OCI-LY3 (cell line): ENCODE results near the gene PAX9.

Source experiments
- CTCF ChIP-seq: fragments of 200-600, 300-600 bp; sonication (generic); IDR thresholded peaks from 2 replicates; pipeline ENCODE4 v1.5.1; 2014; ENCODE audit warnings: antibody characterized with exemption, low read length, low read depth
- EZH2phosphoT487 ChIP-seq: fragments of 200-600 bp; shearing (Covaris generic); IDR thresholded peaks from 2 replicates; pipeline ENCODE4 v1.6.1; 2018; ENCODE audit warnings: antibody characterized with exemption, mixed run types, low read depth

- TF ChIP-seq CTCF: no peak
- no peak for TF ChIP-seq EZH2phosphoT487
Observed at GRCh38 chr14:36662258-36662542, 540 bp downstream of the PAX9 start.
